ENCODE data around the gene BMPR1B. TPM values are rescaled to one million over a fixed set of nuclear protein-coding genes. Genes with fewer than 3 reads are reported as not detected.
A peak's percentile ranks its signal among the peaks of the same experiment; 100 is the strongest.

The BMPR1B gene
- total and polyA plus RNA-seq, 9 donors = 6.6 to 21.1 (median 11.7) TPM

DNA sequence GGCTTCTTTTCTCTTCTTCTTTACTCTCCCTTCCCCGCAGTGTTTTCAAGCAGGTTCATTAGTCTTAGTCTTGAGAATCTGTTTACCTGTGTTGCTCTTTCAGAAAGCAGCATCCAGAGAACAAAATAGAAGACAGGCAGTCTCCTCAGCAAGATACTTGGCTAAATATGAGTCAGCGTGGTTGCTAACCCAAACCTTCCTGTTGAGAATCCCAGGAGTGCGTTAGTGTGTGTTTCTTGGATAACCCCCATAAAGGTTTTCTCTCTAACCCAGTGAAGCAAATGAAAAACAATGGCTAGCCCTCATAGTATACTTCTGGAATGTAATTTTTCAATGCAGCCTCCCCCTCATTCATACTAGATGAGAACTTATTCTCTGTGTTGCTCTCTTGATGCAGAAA, 41.1 kb downstream of the BMPR1B start:
- WGBS (ENCODE audit: insufficient coverage) = 60% methylated on average over 1 of the region's 3 CpGs
- DNase-seq = peak; percentile 37
- no peaks in the 10 kb centered on the region for H3K36me3 ChIP-seq (ENCODE audit: control insufficient read depth, insufficient read depth, low read length)
- H3K4me3 ChIP-seq (ENCODE audit: low read length) = no peak overlapping the region
- no peaks in the 10 kb centered on the region for H3K27me3 ChIP-seq (ENCODE audit: control insufficient read depth, insufficient read depth, low read length)
- H3K9me3 ChIP-seq (replicated peaks; ENCODE audit: control insufficient read depth, low read depth, low read length) = no peaks in the 10 kb centered on the region
- H3K4me1 ChIP-seq (ENCODE audit: control insufficient read depth, insufficient read depth, low read length) = no peaks in the 10 kb centered on the region
- no peak overlapping the region for H3K27ac ChIP-seq (ENCODE audit: low read length)

DNA sequence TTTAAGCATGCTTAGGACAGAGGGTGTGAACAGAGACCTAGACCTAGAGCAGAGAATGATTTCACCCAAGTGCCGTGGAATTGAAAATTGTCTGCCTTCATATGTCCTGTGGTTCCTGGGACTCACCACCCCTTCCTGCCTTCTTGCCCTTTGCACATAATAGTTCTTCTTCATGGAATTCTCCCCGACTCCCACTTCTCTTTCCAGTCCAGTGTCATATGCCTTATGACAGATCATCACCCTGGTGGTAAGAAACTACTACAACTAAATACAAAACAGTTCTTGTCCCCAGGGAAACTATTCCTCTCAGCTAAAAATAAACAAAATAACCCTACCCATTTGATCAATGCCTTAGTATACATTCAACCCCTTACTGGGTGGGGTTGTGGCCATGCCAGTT, 43.3 kb downstream of the BMPR1B start:
- WGBS (ENCODE audit: insufficient coverage) = 81% methylated on average over 2 of the region's 2 CpGs

DNA sequence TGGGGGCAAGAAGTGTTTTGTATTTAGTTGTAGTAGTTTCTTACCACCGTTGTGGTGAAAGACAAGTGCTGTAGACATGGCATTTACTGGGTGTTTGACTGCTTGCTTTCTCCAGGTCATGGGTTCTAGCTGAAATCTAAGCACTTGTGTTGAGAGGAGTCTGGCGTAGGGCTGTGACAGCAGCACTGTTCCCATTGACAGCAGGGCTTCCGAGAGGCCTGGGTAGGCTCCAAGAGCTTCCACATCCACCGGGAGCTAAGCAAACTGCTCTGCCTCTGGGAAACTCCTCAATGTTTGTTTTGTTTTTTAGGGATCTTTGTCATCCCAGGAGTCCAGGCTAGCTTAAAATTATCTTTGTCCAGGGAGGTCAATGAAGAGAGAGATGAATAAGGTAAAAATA, 44.3 kb downstream of the BMPR1B start:
- WGBS (ENCODE audit: insufficient coverage) = 42% methylated on average over 3 of the region's 4 CpGs
- DNase-seq = peak; percentile 37

More for the DNA sequence above, 43.3 kb downstream of the BMPR1B start:
- H3K27me3 ChIP-seq (ENCODE audit: control insufficient read depth, insufficient read depth, low read length) = no peaks in the 10 kb centered on the region
- no peaks in the 10 kb centered on the region for H3K9me3 ChIP-seq (replicated peaks; ENCODE audit: control insufficient read depth, low read depth, low read length)
- H3K4me3 ChIP-seq (ENCODE audit: low read length) = no peak overlapping the region
- no peaks in the 10 kb centered on the region for H3K36me3 ChIP-seq (ENCODE audit: control insufficient read depth, insufficient read depth, low read length)
- no peaks in the 10 kb centered on the region for H3K4me1 ChIP-seq (ENCODE audit: control insufficient read depth, insufficient read depth, low read length)
- no peak for DNase-seq
- H3K27ac ChIP-seq (ENCODE audit: low read length) = no peak overlapping the region

DNA sequence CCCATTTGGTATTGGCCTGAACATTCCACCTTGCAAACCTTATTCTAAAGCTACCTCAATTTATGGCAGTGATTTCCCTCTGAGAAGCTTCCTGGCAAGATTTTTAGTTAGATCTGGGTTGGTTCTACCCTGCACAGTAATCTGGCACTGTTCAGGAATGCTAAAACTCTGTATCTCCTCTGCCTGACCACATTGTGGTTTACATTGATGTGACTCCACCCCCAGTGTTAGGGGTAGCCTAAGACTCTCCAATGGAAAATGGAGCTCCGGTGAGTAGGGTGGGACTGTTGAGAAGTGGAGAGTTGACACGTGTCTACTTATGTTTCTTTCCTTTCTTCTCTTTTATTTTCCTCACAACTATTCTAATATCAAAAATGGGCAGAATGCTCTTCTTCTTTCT, 45.4 kb downstream of the BMPR1B start:
- H3K4me1 ChIP-seq (ENCODE audit: control insufficient read depth, insufficient read depth, low read length) = no peaks in the 10 kb centered on the region
- H3K4me3 ChIP-seq (ENCODE audit: low read length) = no peak overlapping the region
- WGBS (ENCODE audit: insufficient coverage) = no CpG with 5 or more reads among the region's 2 CpGs
- no peaks in the 10 kb centered on the region for H3K9me3 ChIP-seq (replicated peaks; ENCODE audit: control insufficient read depth, low read depth, low read length)
- H3K27me3 ChIP-seq (ENCODE audit: control insufficient read depth, insufficient read depth, low read length) = no peaks in the 10 kb centered on the region
- H3K36me3 ChIP-seq (ENCODE audit: control insufficient read depth, insufficient read depth, low read length) = no peaks in the 10 kb centered on the region
- H3K27ac ChIP-seq (ENCODE audit: low read length) = no peak overlapping the region
- DNase-seq = no peak

More for the DNA sequence above, 44.3 kb downstream of the BMPR1B start:
- Histone ChIP-seq H3K4me3 (ENCODE audit: low read length) (no peak overlapping the region), H3K36me3 (ENCODE audit: control insufficient read depth, insufficient read depth, low read length) (no peaks in the 10 kb centered on the region), H3K27me3 (ENCODE audit: control insufficient read depth, insufficient read depth, low read length) (no peaks in the 10 kb centered on the region), H3K4me1 (ENCODE audit: control insufficient read depth, insufficient read depth, low read length) (no peaks in the 10 kb centered on the region), H3K27ac (ENCODE audit: low read length) (no peak overlapping the region), H3K9me3 (replicated peaks; ENCODE audit: control insufficient read depth, low read depth, low read length) (no peaks in the 10 kb centered on the region)

DNA sequence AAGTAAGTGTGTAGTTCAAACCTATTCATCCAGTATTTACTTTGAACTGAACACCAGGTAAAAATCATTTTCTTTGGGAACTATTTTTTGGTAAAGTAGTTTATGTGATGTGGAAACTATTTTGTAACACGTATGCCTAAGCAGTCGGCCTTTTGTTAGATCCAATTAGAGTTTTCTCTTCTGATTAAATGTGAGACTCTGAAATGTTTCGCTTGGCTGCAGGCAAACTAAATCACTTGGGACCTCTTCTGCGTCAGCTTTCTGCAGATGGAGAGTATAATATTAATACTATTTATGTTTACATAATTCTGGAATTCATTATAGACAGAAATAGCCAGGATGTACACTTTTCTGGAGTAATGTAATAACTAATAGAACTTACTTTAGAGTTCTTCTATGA, 46.9 kb downstream of the BMPR1B start:
- Histone ChIP-seq H3K4me1 (ENCODE audit: control insufficient read depth, insufficient read depth, low read length) (no peaks in the 10 kb centered on the region), H3K36me3 (ENCODE audit: control insufficient read depth, insufficient read depth, low read length) (no peaks in the 10 kb centered on the region), H3K9me3 (replicated peaks; ENCODE audit: control insufficient read depth, low read depth, low read length) (no peaks in the 10 kb centered on the region), H3K27me3 (ENCODE audit: control insufficient read depth, insufficient read depth, low read length) (no peaks in the 10 kb centered on the region), H3K4me3 (ENCODE audit: low read length) (no peak overlapping the region), H3K27ac (ENCODE audit: low read length) (no peak overlapping the region)
- peak; percentile 65 for DNase-seq
- WGBS (ENCODE audit: insufficient coverage) = no CpG with 5 or more reads among the region's 4 CpGs

DNA sequence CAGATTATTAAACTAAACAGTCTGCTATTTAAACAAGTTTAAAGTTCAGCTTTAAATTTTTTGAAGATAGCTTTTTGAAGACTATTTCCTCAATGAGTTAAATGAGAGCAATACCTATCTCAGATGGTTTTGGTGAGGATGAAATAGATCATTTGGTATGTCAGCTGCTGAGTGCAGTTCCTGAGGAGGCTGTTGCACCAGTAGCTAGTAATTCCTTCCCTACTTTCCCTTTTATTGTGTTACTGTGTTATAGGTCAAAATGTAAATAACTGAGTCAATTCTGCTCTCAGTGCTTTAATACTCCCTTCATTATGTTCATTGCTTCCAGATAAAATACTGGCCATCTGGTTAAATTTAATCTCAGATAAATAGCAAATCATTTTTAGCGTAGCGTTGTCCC, 48.6 kb downstream of the BMPR1B start:
- Histone ChIP-seq H3K27me3 (ENCODE audit: control insufficient read depth, insufficient read depth, low read length) (no peaks in the 10 kb centered on the region), H3K36me3 (ENCODE audit: control insufficient read depth, insufficient read depth, low read length) (no peaks in the 10 kb centered on the region), H3K4me3 (ENCODE audit: low read length) (no peak overlapping the region), H3K4me1 (ENCODE audit: control insufficient read depth, insufficient read depth, low read length) (no peaks in the 10 kb centered on the region), H3K27ac (ENCODE audit: low read length) (no peak overlapping the region), H3K9me3 (replicated peaks; ENCODE audit: control insufficient read depth, low read depth, low read length) (no peaks in the 10 kb centered on the region)
- no peak for DNase-seq
- no CpG with 5 or more reads among the region's 2 CpGs for WGBS (ENCODE audit: insufficient coverage)

DNA sequence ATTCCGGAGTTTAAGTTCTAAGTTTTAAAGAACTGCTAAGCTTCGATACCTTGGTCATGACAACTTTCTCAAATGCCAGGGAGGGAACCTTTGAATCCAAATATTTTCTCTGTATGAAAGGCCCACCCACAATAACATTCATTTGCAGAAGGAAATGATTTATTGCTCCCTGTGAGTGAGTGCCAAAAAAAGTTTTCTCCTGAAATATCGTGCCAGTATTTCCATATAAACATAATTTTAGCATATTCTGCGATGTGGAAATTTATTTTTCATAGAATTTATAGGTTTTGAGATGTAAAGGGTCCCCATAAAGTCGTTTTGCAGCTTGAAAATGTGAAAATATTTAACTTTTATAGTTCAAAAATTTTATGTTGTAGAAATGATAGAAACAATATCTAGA, 53.9 kb downstream of the BMPR1B start:
- WGBS (ENCODE audit: insufficient coverage) = no CpG with 5 or more reads among the region's 5 CpGs
- H3K4me1 ChIP-seq (ENCODE audit: control insufficient read depth, insufficient read depth, low read length) = no peaks in the 10 kb centered on the region
- H3K27ac ChIP-seq (ENCODE audit: low read length) = no peak overlapping the region
- peak; percentile 57 for DNase-seq
- no peak overlapping the region for H3K4me3 ChIP-seq (ENCODE audit: low read length)
- H3K9me3 ChIP-seq (replicated peaks; ENCODE audit: control insufficient read depth, low read depth, low read length) = no peaks in the 10 kb centered on the region
- H3K36me3 ChIP-seq (ENCODE audit: control insufficient read depth, insufficient read depth, low read length) = no peaks in the 10 kb centered on the region
- no peaks in the 10 kb centered on the region for H3K27me3 ChIP-seq (ENCODE audit: control insufficient read depth, insufficient read depth, low read length)

DNA sequence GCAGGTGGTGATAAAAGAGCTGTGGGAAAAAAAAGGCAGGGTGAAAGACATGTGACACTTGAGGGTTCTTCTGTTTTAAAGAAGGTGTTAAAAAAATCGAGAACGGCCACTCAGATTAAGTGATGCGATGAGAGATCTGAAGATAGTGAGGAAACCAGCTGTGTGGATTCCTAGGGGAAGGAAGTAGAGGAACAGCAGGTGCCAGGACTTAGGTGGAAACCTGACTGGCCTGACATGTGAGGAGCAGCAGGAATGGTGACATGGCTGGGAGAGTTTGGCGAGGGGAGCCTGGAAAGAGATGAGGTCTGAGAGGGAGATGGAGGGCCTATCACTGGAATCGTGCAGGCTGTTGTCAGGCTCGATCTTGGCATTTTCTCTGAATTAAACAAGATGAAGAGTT, 55.5 kb downstream of the BMPR1B start:
- no peak for DNase-seq
- no peak overlapping the region for H3K27ac ChIP-seq (ENCODE audit: low read length)
- no peaks in the 10 kb centered on the region for H3K4me1 ChIP-seq (ENCODE audit: control insufficient read depth, insufficient read depth, low read length)
- no peak overlapping the region for H3K4me3 ChIP-seq (ENCODE audit: low read length)
- WGBS (ENCODE audit: insufficient coverage) = 79% methylated on average over 6 of the region's 6 CpGs
- no peaks in the 10 kb centered on the region for H3K9me3 ChIP-seq (replicated peaks; ENCODE audit: control insufficient read depth, low read depth, low read length)
- H3K27me3 ChIP-seq (ENCODE audit: control insufficient read depth, insufficient read depth, low read length) = no peaks in the 10 kb centered on the region
- no peaks in the 10 kb centered on the region for H3K36me3 ChIP-seq (ENCODE audit: control insufficient read depth, insufficient read depth, low read length)

DNA sequence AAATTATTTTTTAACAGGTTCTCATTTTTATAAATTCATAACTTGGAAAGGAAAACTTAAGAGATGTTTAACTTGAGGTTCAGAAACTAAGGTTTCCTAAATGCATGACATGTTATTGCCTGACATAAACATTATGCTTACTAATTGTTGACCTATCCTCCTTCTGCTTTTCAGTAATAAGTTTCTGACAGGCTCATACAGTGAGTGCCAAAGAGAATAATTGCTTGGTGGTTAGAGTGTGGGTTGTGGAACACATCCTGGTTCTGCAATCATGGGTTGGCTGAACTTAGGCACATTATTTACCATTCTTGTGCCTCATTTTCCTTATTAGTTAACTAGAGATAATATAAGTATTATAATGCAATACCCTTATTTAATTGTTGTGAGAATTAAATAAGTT, 56.5 kb downstream of the BMPR1B start:
- H3K4me3 ChIP-seq (ENCODE audit: low read length) = no peak overlapping the region
- H3K9me3 ChIP-seq (replicated peaks; ENCODE audit: control insufficient read depth, low read depth, low read length) = no peaks in the 10 kb centered on the region
- peaks cover 1% of the 10 kb centered on the region for H3K4me1 ChIP-seq (ENCODE audit: control insufficient read depth, insufficient read depth, low read length)
- no peak for DNase-seq
- H3K27ac ChIP-seq (ENCODE audit: low read length) = no peak overlapping the region
- H3K27me3 ChIP-seq (ENCODE audit: control insufficient read depth, insufficient read depth, low read length) = no peaks in the 10 kb centered on the region
- H3K36me3 ChIP-seq (ENCODE audit: control insufficient read depth, insufficient read depth, low read length) = no peaks in the 10 kb centered on the region

DNA sequence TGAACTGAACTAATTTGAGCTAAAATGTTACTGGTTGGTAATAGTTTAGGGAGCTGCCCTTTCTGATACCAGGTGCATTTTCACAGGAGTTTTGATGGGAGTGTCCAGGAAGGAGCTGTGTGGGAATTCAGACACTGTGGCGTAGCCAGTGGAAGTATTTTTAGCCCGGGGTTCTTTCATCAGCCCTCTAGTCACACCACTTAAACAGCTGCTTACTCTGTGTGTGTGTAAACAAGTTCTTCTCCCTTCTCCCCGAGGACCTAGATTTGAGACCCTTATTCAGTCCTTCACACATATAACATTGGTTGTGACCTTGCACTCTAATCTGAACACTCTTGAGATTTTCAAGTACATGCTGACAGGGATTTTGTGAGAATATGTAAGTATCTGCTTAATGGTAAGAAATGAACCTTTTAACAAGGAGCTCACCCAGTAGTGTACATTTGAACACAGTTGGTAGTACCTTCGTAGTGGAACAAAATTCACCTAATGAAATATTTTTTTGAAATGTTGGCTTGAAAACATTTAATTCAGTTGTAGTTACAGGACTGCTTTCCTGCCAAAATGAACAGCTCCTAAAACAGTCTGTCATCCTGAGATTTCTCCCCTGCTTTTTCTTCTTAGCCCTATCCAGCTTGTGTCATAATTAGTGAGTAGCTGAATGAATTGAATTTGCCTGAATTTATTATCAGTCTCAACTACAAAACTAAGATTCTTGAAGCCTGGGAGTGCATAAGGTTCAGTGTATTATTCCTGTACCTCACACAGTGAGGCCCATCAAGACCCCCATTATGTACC, 61.8 kb downstream of the BMPR1B start:
- Histone ChIP-seq H3K4me3 (ENCODE audit: low read length) (no peak overlapping the region), H3K27ac (ENCODE audit: low read length) (peak overlapping the region; percentile 49), H3K4me1 (ENCODE audit: control insufficient read depth, insufficient read depth, low read length) (peaks cover 3% of the 10 kb centered on the region), H3K9me3 (replicated peaks; ENCODE audit: control insufficient read depth, low read depth, low read length) (no peaks in the 10 kb centered on the region), H3K27me3 (ENCODE audit: control insufficient read depth, insufficient read depth, low read length) (no peaks in the 10 kb centered on the region), H3K36me3 (ENCODE audit: control insufficient read depth, insufficient read depth, low read length) (no peaks in the 10 kb centered on the region)
- whole genome bisulfite sequencing (ENCODE audit: insufficient coverage) = no CpG with 5 or more reads among the region's 4 CpGs
- DNase-seq = peak; percentile 46

DNA sequence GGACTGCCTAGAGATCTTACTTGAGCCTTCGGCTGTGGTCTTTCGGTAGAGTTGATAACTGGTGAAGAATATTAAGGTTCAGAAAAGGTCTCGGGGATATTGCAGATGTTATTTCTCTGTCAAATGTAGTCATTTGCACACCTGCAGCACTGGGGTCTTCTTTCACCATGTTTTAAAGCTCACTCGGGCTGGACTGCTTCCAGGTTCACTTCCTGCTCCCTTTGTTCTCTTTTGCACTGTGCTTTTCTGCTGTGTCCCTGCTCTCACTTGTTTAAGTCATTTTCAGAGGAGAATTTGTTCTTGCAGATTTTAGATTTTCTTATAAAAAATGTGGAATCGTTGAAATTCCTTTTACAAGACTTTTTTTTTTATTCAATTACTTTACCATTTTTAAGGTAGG, 68.5 kb downstream of the BMPR1B start:
- Histone ChIP-seq H3K36me3 (ENCODE audit: control insufficient read depth, insufficient read depth, low read length) (no peaks in the 10 kb centered on the region), H3K27ac (ENCODE audit: low read length) (no peak overlapping the region), H3K4me1 (ENCODE audit: control insufficient read depth, insufficient read depth, low read length) (peaks cover 2% of the 10 kb centered on the region), H3K4me3 (ENCODE audit: low read length) (no peak overlapping the region), H3K9me3 (replicated peaks; ENCODE audit: control insufficient read depth, low read depth, low read length) (no peaks in the 10 kb centered on the region), H3K27me3 (ENCODE audit: control insufficient read depth, insufficient read depth, low read length) (no peaks in the 10 kb centered on the region)
- peak; percentile 63 for DNase-seq
- 20% methylated on average over 2 of the region's 5 CpGs for WGBS (ENCODE audit: insufficient coverage)
